Right ventricle myocardium superior (tissue), 1 donor: ENCODE results near the gene TRIM56. TPM values are rescaled to one million over a fixed set of nuclear protein-coding genes. Genes with fewer than 3 reads are reported as not detected.

ENCODE experiments used
- total RNA-seq: library from RNA; stranded (reverse); fragmentation: NEBNext Ultra II Directional; extraction: Animal tissue kit (Norgen Biotek cat#: 25700); gene quantifications from one replicate; pipeline ENCODE4 v1.2.1, GENCODE V29; 2021
- donor health status: DM: no; HTN: yes; CAD: no; lungs with severe emphysema.

The TRIM56 gene
- total RNA-seq, 1 donor from 2014 or later = 16.7 TPM

Other genes starting within 250 kb of the TRIM56 start
- 10.2 TPM for gene SLC12A9, start 232.8 kb upstream of the TRIM56 start, total RNA-seq
- 12.6 TPM for gene TRIP6, start 218.1 kb upstream of the TRIM56 start, total RNA-seq
- 61.1 TPM for gene SRRT, start 210.4 kb upstream of the TRIM56 start, total RNA-seq
- gene UFSP1, start 195.8 kb upstream of the TRIM56 start, total RNA-seq = 2.2 TPM
- gene ACHE, start 189.6 kb upstream of the TRIM56 start, total RNA-seq = 0.65 TPM
- gene MUC3A, start 135.9 kb upstream of the TRIM56 start, total RNA-seq = 0.30 TPM
- not detected for gene MUC12, start 115.9 kb upstream of the TRIM56 start, total RNA-seq
- not detected for gene MUC17, start 65.4 kb upstream of the TRIM56 start, total RNA-seq
- gene SERPINE1, start 41.6 kb downstream of the TRIM56 start, total RNA-seq = 1.6 TPM
- gene AP1S1, start 69.0 kb downstream of the TRIM56 start, total RNA-seq = 14.1 TPM
- not detected for gene VGF, start 80.1 kb downstream of the TRIM56 start, total RNA-seq
- gene NAT16, start 94.8 kb downstream of the TRIM56 start, total RNA-seq = not detected
- gene MOGAT3, start 115.6 kb downstream of the TRIM56 start, total RNA-seq = not detected
- 39.0 TPM for gene PLOD3, start 132.1 kb downstream of the TRIM56 start, total RNA-seq
- 58.2 TPM for gene ZNHIT1, start 132.7 kb downstream of the TRIM56 start, total RNA-seq
- 2.2 TPM for gene CLDN15, start 152.3 kb downstream of the TRIM56 start, total RNA-seq
- 336 TPM for gene FIS1, start 159.6 kb downstream of the TRIM56 start, total RNA-seq
- gene IFT22, start 236.3 kb downstream of the TRIM56 start, total RNA-seq = 28.5 TPM